GM15510 (cell line): ENCODE results near the gene NCOA3.

Source experiments
- POLR2A ChIP-seq: IDR thresholded peaks from 3 replicates; pipeline ENCODE4 v1.6.1; 2011; ENCODE audit warnings: borderline replicate concordance; ENCODE audit not compliant: insufficient read length; ENCODE audit errors: extremely low read depth

The NCOA3 gene

DNA sequence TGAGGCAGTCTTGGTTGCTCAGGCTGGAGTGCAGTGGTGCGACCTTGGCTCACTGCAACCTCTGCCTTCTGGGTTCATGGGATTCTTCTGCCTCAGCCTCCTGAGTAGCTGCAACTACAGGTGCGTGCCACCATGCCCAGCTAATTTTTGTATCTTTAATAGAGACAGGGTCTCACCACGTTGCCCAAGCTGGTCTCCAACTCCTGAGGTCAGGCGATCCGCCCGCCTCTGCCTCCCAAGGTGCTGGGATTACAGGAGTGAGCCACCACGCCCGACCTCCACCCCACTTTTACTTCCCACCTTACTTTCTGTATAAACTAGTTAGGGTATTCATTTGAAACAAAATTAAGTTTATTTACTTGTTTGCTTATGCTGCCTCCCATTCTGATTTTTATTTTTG, 86.5 kb downstream of the NCOA3 start:
- no peak for TF ChIP-seq POLR2A

DNA sequence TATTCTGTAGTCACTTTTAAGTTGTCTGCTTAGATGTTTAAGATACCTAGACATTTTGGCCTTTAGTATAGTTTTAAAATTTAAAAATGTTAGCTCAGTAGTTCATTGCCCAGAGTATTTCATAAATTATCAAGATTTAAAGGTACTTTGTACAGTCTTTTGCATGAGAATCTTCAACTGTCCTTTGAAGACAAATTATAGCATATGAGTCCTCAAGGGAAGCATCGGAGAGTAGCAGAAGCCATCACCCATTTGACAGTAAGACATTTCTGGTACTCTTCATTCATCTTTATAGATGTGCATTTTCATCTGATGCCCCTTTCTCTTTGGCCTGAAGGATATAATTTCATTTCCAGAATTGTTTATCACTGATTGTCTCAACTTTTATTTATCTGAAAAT, 89.5 kb downstream of the NCOA3 start:
- no peak for TF ChIP-seq POLR2A

DNA sequence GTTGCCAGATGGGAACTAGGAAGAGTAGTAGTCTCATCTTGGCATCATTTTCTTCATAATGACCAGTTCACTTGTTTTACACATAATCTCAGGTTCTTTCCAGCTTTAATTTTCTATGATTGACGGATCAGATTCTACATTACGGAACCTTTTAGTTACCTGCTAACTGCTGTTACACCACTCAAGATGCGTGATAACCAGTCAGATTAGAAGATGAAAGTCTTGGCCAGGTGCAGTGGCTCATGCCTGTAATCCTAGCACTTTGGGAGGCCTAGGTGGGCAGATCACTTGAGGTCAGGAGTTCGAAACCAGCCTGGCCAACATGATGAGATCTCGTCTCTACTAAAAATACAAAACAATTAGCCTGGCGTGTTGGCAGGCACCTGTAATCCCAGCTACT, 92.5 kb downstream of the NCOA3 start:
- TF ChIP-seq POLR2A, result no peak

DNA sequence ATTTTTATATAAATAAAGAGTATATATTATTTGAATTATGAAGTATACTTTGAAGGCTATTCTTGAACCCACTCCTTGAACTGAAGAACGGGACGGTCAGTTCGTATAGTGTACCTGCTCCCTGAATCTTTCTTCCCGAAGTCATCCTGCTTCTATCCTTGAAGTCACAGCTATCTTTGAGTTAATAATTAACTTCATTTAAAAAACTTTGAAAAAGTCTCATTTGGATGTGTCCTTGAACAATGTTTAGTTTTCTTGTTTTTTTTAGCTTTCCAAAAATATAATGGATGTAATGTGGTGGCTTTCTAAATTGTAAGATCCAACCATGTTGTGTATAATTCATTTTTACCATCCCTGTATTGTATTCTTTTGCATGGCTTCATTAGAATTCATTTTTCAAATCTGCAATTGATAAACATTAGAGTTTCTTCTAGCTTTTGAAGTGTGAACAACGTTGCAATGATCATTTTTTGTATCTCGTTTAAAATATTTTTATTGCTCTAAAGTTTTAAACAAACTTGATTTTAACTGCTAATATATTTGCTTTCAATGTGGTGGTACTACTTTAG, 94.4 kb downstream of the NCOA3 start:
- no peak for TF ChIP-seq POLR2A

DNA sequence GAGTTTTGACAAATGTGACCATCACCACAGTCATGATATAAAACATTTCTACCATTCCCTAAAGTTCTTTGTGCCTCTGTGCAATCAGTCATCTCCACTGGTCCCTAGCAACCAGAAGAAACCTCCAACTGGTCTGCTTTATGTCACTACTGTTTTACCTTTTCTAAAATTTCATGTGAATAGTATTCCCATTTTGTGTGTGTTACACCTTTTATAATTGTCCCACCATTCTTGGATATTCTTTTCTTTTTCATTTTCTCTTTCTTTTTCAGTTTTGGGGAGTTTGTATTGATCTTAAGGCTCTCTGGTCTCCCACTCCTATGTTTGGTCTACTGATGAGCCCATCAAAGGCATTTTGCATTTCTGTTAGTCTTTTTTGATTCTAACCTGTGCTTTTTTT, 95.4 kb downstream of the NCOA3 start:
- no peak for TF ChIP-seq POLR2A

DNA sequence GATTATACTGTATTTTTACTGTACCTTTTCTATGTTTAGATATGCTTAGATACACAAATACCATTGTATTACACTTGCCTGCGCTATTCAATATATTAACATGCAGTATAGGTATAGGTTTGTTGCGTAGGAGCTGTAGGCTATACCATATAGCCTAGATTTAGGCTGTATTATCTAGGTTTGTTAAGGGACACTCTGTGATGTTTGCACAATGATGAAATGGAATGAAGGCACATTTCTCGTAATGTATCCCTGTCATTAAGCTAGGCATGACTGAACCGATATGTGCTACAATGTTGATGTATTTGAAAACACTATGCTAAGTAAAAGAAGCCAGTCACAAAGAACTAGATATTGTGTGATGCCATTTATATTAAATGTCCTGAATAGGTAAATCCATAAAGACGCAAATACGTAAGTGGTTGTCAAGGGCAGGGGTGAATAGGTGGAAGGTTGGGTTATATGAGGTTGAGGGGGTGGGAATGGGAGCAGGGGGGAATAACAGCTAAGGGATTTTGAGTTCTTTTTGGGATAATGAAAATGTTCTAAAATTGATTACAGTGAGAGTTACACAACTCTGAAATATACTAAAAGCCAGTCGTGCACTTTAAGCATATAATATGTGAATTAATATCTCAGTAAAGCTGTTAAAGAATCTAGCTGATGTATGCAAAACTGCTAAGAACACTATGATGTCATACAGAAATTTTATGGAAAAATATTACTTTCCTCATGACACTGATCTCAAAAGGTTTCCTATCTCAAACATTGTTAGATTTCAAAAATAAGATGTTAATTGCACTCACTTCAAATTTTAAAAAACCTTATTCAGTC, 97.4 kb downstream of the NCOA3 start:
- TF ChIP-seq POLR2A, result no peak

DNA sequence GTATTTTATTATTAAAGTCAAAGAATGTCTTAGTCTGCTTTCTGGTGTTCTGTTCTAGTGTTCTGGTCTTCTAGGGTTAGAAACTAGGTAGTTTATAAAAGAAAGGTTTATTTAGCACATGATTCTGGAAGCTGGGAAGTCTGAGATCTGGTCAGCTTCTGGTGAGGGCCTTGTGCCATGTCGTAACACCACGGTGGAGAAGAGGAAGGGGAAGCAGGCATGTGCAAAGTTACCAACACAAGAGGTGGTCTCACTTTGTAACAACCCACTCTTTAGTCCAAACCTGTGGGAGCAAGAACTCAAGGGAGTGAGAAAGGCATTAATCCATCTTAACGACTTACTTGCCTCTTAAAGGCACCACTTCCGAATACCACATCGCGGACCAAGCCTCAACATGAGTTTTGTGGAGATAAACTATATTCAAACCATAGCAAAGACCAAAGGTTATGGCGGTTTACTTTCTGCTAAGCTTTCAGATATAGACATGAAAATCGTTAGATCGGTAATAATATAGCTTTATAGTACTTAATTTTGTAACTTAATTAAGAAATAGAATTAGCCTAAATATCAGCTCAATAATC, 99.4 kb downstream of the NCOA3 start:
- TF ChIP-seq POLR2A, result no peak

DNA sequence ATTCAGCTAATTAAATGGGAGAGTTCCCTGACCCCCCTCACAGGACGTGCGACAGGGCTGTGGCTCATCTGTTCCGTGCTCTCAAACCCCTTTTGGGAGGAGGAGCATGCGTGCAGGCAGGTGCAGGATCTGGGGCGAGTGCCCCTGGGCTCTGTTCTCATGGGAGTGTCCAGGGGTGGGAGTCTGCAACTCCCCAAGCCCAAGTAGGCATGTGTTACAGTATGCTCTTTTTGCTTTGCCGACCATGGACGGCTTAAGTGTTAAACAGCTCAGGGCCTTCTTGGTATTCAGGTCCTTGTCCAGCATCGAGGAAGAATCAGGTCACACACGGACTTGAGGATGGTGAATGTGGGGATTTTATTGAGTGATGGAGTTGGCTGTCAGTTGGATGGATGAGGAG, 101.6 kb downstream of the NCOA3 start:
- no peak for TF ChIP-seq POLR2A

DNA sequence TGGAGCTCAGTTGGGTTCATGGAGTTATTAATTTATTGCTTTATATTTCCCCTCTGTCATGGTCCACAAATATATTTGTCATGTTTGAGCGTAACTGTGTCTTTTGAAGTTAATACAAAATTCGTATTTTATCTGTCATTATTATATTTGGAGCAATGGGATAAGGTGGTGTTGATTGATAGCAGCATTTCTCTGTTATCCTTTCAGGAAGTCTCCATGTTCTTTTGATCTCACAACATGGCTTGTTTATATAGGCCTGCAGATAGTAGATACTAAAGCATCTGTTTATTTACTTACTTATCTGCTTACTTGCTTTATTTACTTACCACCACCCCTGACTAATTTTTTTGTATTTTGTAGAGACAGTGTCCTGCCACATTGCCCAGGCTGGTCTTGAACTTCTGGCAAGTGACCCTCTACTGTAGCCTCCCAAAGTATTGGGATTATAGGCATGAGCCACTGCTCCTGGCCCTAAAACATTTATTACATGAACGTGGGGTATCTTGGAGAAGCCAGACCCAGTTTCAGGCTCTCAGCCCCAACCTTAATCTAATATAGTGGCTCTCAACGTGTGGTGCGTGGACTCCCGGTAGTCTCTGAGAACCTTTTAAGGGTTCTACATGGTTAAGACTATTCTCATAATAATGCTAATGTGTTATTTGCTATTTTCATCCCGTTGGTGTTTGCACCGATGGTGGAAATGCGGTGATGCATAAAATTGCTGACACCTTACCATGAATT, 104.2 kb downstream of the NCOA3 start:
- no peak for TF ChIP-seq POLR2A

DNA sequence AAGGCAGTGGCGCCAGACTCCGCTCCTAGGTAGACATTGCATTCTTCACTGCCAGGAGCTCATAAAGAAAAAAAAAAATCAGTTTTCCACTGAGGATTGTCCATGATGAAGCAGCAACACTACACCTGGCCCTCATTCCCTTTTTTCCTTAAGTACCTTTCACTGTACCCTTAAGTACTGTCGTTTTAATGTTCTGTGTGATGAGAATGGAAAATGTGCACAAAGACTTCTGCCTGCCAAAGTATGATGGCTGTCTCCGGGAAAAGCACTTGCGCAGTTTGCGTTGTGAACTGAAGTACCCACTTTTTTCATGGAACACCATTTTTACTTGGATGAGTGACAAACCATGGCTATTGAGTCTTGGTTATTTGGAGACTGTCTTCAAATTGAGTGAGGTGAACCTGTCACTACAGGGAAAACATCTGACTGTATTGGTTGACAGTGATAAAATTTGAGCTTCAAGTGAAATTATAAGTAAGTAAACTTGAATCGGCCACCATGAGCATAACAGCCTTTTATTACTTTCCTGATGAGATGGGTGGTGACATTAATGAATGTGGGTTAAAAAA, 104.8 kb downstream of the NCOA3 start:
- TF ChIP-seq POLR2A, result no peak

DNA sequence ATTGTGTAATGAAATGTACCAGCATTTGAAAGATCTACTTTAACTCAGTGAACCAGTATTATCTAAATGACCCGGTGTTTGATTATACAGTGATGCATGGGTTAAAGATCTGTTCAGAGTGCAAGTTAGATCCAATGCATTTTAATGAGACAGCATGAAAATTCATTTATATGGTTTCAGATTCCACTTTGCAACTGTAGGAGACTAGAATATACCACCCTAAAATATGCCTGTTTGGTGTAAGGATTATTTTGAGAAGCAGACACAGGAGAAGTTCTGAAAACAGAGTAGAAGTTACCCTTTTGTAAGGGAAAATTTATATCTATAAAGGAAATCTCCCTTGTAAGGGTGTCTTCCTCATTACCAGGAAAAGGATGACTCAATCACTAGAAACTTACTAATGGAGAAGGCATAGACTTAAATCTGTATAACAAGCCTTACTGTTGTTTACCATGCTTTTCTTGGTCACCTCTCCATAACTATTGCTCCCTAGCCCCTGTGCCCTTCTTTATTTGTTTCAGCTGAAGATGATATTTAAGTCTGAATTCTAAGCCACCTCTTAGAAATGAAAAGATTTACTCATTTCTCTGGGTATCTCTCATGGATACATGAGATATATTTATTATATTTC, 105.4 kb downstream of the NCOA3 start:
- TF ChIP-seq POLR2A, result no peak

DNA sequence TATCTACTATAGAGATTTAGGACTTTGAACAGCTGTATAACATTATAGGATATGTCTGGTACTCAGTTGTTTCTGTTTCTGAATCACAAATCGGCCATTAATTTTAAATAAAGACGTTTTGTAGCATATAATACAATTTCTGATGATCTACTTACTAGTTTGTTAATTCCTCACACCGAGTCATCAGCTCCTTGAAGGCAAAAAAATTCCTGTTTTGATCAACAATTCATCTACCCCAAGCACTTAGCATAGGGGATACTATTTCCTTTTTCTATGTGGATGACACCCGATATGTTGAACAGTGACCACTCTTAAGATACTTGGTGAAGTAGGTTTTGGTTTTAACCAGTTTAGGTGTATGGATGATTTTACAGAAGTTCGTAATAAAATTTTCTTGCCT, 107.3 kb downstream of the NCOA3 start:
- no peak for TF ChIP-seq POLR2A

DNA sequence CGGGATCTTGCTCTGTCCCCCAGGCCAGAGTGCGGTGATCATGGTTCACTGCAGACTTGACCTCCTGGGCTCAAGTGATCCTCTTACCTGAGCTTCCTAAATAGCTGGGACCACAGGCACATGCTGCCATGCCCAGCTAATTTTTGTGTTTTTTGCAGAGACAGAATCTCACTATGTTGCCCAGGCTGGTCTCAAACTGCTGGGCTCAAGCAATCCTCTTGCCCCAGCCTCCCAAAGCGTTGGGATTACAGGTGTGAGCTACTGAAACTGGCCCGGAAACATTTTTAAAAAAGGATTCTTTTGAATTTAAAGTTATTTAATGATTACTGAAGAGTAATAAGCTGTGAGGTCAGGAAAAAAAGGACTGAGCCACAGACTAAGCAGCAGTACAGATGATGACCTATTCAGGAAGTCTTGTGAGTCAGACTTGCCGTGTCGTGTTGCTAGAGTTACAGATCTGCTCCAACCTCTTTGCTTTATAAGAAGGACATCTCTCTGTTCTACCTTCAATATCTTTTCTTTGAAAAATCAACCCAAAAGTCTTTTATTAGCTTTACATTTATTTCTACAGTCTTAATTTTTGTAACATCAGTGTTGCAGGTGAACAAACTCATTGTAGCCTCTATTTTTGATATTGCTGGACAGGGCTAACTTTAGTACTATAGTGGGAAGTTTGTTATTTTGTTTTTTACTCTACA, 108.7 kb downstream of the NCOA3 start:
- no peak for TF ChIP-seq POLR2A

DNA sequence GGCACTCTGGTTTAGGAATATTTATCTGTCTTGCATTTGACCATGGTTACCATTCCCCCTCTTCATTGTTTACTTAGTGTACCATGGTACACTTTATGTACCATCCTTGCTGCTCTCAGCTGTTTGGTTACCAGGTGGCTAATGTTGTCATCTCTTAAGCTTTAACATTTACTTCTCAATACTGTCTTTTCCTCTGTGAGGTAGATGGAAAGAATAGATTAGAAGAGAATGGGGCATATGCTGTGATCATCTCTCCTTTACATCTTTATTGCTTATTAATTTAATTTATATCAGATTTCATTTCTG, 109.2 kb downstream of the NCOA3 start:
- no peak for TF ChIP-seq POLR2A
